GM12878 (cell line): Measurements from ENCODE around the gene CLDN9. TPM values are rescaled to one million over a fixed set of nuclear protein-coding genes. Genes with fewer than 3 reads are reported as not detected.

Experiments used
- ATAC-seq: fragments of 200-7000 bp; cut with Tn5 transposase; 3 replicates; pipeline ENCODE4 v1.9.1; 2020; ENCODE audit warnings: mild to moderate bottlenecking, moderate library complexity
- BruUV-seq: library from RNA; stranded (reverse); fragments of 400-500 nt; replicated peaks from 2 replicates; lab custom pipeline; 2021; lab: Mats Ljungman, UMichigan
- CTCF ChIA-PET: fragments of 300-600 bp; sonication (Branson Sonifier 250); formaldehyde crosslinking; extraction: SDS; loops from one replicate; lab custom pipeline; 2021; ENCODE audit warnings: inconsistent platforms; lab: Yijun Ruan, JAX
- POLR2A ChIA-PET: fragments of 350-600 bp; formaldehyde crosslinking; extraction: SDS; loops from one replicate; lab custom pipeline; 2021; ENCODE audit warnings: inconsistent platforms; lab: Charles Lee
- RAD21 ChIA-PET: fragments of 300-600 bp; sonication (Branson Sonifier 250); formaldehyde crosslinking; loops from one replicate; lab custom pipeline; 2023; ENCODE audit warnings: antibody characterized with exemption; ENCODE audit not compliant: unreplicated experiment; lab: Charles Lee
- SMC1A ChIA-PET: fragments of 300-600 bp; sonication (Branson Sonifier 250); formaldehyde crosslinking; loops from one replicate; lab custom pipeline; 2023; ENCODE audit not compliant: unreplicated experiment, uncharacterized antibody; lab: Charles Lee
- DNase-seq: peaks from one replicate; pipeline ENCODE4 v3.0.0-alpha.2; 2011; ENCODE audit warnings: low read depth, low spot score
- FAIRE-seq: peaks from 3 replicates; lab custom pipeline; 2011; peaks lifted over from hg19 to GRCh38; lab: Jason Lieb, UNC
- H2AFZ ChIP-seq: 2 replicates; pipeline ENCODE4 v1.6.0; 2011; ENCODE audit warnings: low read depth, low read length, control low read depth; ENCODE audit not compliant: control insufficient read depth
- H3K27ac ChIP-seq: 2 replicates; pipeline ENCODE4 v1.5.1; 2011; ENCODE audit warnings: control low read depth; ENCODE audit not compliant: control insufficient read depth, insufficient read depth
- H3K27me3 ChIP-seq, 2 experiments: replicated peaks in 1 of 2; 2 replicates each; pipeline versions ENCODE4 v1.6.0 to v1.6.1; 2011; ENCODE audit warnings: low read length in 1 of 2; ENCODE audit not compliant: control insufficient read depth in 2 of 2, insufficient read depth in 2 of 2
- H3K36me3 ChIP-seq, 2 experiments: 2 replicates each; pipeline ENCODE4 v1.5.1; 2011; ENCODE audit warnings: low read length in 1 of 2; ENCODE audit not compliant: control insufficient read depth in 2 of 2, insufficient read depth in 2 of 2
- H3K4me1 ChIP-seq: 2 replicates; pipeline ENCODE4 v1.6.1; 2011; ENCODE audit warnings: mild to moderate bottlenecking, low read length, moderate library complexity, mixed read lengths; ENCODE audit not compliant: control insufficient read depth, insufficient read depth
- H3K4me2 ChIP-seq: 2 replicates; pipeline ENCODE4 v1.6.0; 2011; ENCODE audit warnings: control low read depth; ENCODE audit not compliant: control insufficient read depth, insufficient read depth
- H3K4me3 ChIP-seq: fragments of 200-600 bp; sonication (generic); 2 replicates; pipeline ENCODE4 v1.5.1; 2016
- H3K79me2 ChIP-seq: 2 replicates; pipeline ENCODE4 v1.6.0; 2011; ENCODE audit warnings: low read length; ENCODE audit not compliant: control insufficient read depth, insufficient read depth
- H3K9ac ChIP-seq: 2 replicates; pipeline ENCODE4 v1.8.0; 2011; ENCODE audit warnings: low read length, control low read depth, mixed read lengths; ENCODE audit not compliant: control insufficient read depth, insufficient read depth
- H3K9me3 ChIP-seq: replicated peaks from 3 replicates; pipeline ENCODE4 v1.5.1; 2011; ENCODE audit warnings: mild to moderate bottlenecking, low read length; ENCODE audit not compliant: control insufficient read depth, insufficient read depth
- H4K20me1 ChIP-seq: 2 replicates; pipeline ENCODE4 v1.6.0; 2011; ENCODE audit not compliant: control insufficient read depth, insufficient read depth
- BCL11A ChIP-seq: IDR thresholded peaks from 2 replicates; pipeline ENCODE4 v1.6.1; 2011; ENCODE audit warnings: low read depth, low read length
- CBFB ChIP-seq: IDR thresholded peaks from 2 replicates; pipeline ENCODE4 v1.6.1; 2016; ENCODE audit warnings: antibody characterized with exemption, low read depth
- CHD2 ChIP-seq: IDR thresholded peaks from 2 replicates; pipeline ENCODE4 v1.6.1; 2011; ENCODE audit warnings: low read depth, low read length, improper control_type of control experiment, borderline replicate concordance
- E2F8 ChIP-seq: fragments of 450-650 bp; IDR thresholded peaks from 2 replicates; pipeline ENCODE4 v1.6.1; 2018; ENCODE audit warnings: mild to moderate bottlenecking, low read depth, moderate library complexity; ENCODE audit not compliant: partially characterized antibody
- EGR1 ChIP-seq, 2 experiments: IDR thresholded peaks; 1 replicate in 1 of 2; 2 replicates in 1 of 2; pipeline ENCODE4 v1.6.1; 2011 to 2012; ENCODE audit warnings: low read depth in 2 of 2, low read length in 2 of 2, borderline replicate concordance in 1 of 2, mild to moderate bottlenecking in 1 of 2, moderate library complexity in 1 of 2
- ETV6 ChIP-seq, 2 experiments: fragments of 450-650 bp in 1 of 2; IDR thresholded peaks in 1 of 2; conservative IDR thresholded peaks in 1 of 2; 2 replicates each; pipeline ENCODE4 v1.6.1; 2014; ENCODE audit warnings: antibody characterized with exemption in 1 of 2, borderline replicate concordance in 1 of 2, low read depth in 1 of 2, mild to moderate bottlenecking in 1 of 2, moderate library complexity in 1 of 2
- FOS ChIP-seq: IDR thresholded peaks from 3 replicates; pipeline ENCODE4 v1.6.1; 2011; ENCODE audit warnings: borderline replicate concordance; ENCODE audit not compliant: insufficient read length; ENCODE audit errors: extremely low read depth
- HDAC6 ChIP-seq: fragments of 200-600 bp; sonication (generic); IDR thresholded peaks from one replicate; pipeline ENCODE4 v1.8.0; 2017; ENCODE audit warnings: antibody characterized with exemption; ENCODE audit not compliant: unreplicated experiment
- KDM1A ChIP-seq: fragments of 200-600 bp; sonication (generic); IDR thresholded peaks from 2 replicates; pipeline ENCODE4 v1.6.1; 2016; ENCODE audit warnings: borderline replicate concordance
- LARP7 ChIP-seq: fragments of 450-650 bp; IDR thresholded peaks from 2 replicates; pipeline ENCODE4 v1.6.1; 2017; ENCODE audit warnings: mild to moderate bottlenecking
- MEF2B ChIP-seq: fragments of 450-650 bp; IDR thresholded peaks from 2 replicates; pipeline ENCODE4 v1.6.1; 2018; ENCODE audit warnings: mild to moderate bottlenecking, moderate library complexity; ENCODE audit not compliant: partially characterized antibody, poor library complexity, severe bottlenecking
- NFXL1 ChIP-seq: fragments of 450-650 bp; IDR thresholded peaks from 2 replicates; pipeline ENCODE4 v1.6.1; 2017; ENCODE audit warnings: antibody characterized with exemption, mild to moderate bottlenecking, borderline replicate concordance
- SMARCA5 ChIP-seq: fragments of 450-650 bp; IDR thresholded peaks from 2 replicates; pipeline ENCODE4 v1.6.1; 2017; ENCODE audit warnings: mild to moderate bottlenecking
- SPI1 ChIP-seq: IDR thresholded peaks from 2 replicates; pipeline ENCODE4 v1.6.1; 2011; ENCODE audit warnings: low read depth, mild to moderate bottlenecking, low read length, moderate library complexity, borderline replicate concordance; ENCODE audit not compliant: insufficient read depth
- TAF1 ChIP-seq: IDR thresholded peaks from 2 replicates; pipeline ENCODE4 v1.6.1; 2011; ENCODE audit warnings: mild to moderate bottlenecking, low read depth, low read length, borderline replicate concordance
- ZBED1 ChIP-seq: IDR thresholded peaks from 2 replicates; pipeline ENCODE4 v1.6.1; 2016; ENCODE audit warnings: borderline replicate concordance
- ZBTB40 ChIP-seq: fragments of 450-650 bp; IDR thresholded peaks from 2 replicates; pipeline ENCODE4 v1.6.1; 2016; ENCODE audit warnings: mild to moderate bottlenecking, moderate library complexity, borderline replicate concordance
- WGBS: methylation state at CpG from one replicate; pipeline ENCODE4 v1.1.6; 2016; ENCODE audit warnings: low lambda C conversion rate; ENCODE audit not compliant: insufficient replicate concordance, insufficient coverage; ENCODE audit errors: missing lambda C conversion rate; 5-methylcytosine and 5-hydroxymethylcytosine counted together
- in situ Hi-C: fragments of 300-500 bp; cut with MboI; formaldehyde crosslinking; loops from 9 replicates; pipeline ENCODE4 v1.14.3; 2018; ENCODE audit warnings: mixed read lengths
- intact Hi-C: fragments of 100-400 bp; cut with micrococcal nuclease; formaldehyde crosslinking; loops from one replicate; pipeline ENCODE4 v1.14.2; 2022; ENCODE audit not compliant: unreplicated experiment
- polyA plus RNA-seq, 11 experiments: library from polyadenylated mRNA; depleted of rRNA in 4 of 11; unstranded in 6 of 11; stranded (reverse) in 5 of 11; fragments of >200 nt; fragmentation: Nextera tagmentation in 4 of 11; fragmentation: Illumina TruSeq in 1 of 11; extraction: Ambion mirVana in 4 of 11; extraction: Trizol in 1 of 11; gene quantifications; 1 replicate in 1 of 11; 2 replicates in 10 of 11; pipeline versions ENCODE4 v1.2.1 to v1.2.3, GENCODE V29; 2011 to 2016; ENCODE audit warnings: inconsistent platforms in 2 of 11, missing spikeins in 2 of 11, low read depth in 1 of 11
- total RNA-seq, 4 experiments: library from RNA; depleted of rRNA in 3 of 4; stranded (reverse); fragments of >200 nt in 3 of 4; fragmentation: Illumina TruSeq in 1 of 4; extraction: Trizol in 1 of 4; gene quantifications; 2 replicates each; pipeline versions ENCODE4 v1.2.1 to v1.2.3, GENCODE V29; 2013 to 2021

Gene CLDN9
- total and polyA plus RNA-seq, 10 of the 15 experiments (the other 5 are each of a cell fraction or from before 2014, with no cell fraction given), result not detected

GRCh38 chr16:2976201-2976600, 36.5 kb upstream of the CLDN9 start:
- ChIA-PET CTCF (no interaction called here), SMC1A (no interaction called here), RAD21 (no interaction called here), POLR2A (no interaction called here)
- DNase-seq (no peak), FAIRE-seq (no peak), ATAC-seq (no peak)
- H3K79me2 ChIP-seq, result peaks cover 11% of the 10 kb centered on the region
- WGBS, result 97% methylated on average over 7 of the region's 7 CpGs
- no peaks in the 10 kb centered on the region for H4K20me1 ChIP-seq
- H3K36me3 ChIP-seq, result peaks cover 4 to 20% of the 10 kb centered on the region in 2 experiments; a peak in 3 of 4 replicates
- H3K4me2 ChIP-seq, result no peak overlapping the region
- H3K9ac ChIP-seq, result no peak overlapping the region
- H3K9me3 ChIP-seq, result no peaks in the 10 kb centered on the region
- H3K27me3 ChIP-seq, result no peaks in the 10 kb centered on the region
- no peak overlapping the region for H2AFZ ChIP-seq
- in situ Hi-C loops (no loop called here), intact Hi-C loops (no loop called here)
- no peak overlapping the region for H3K4me3 ChIP-seq
- no peak overlapping the region for H3K27ac ChIP-seq
- peaks cover 7% of the 10 kb centered on the region for H3K4me1 ChIP-seq
- BruUV-seq, result no TSS peak
- TF ChIP-seq KDM1A (no peak), BCL11A (no peak), E2F8 (no peak), CHD2 (no peak), ETV6 (conservative IDR thresholded peaks at IDR 0.05 in 1 of 2, IDR thresholded peaks at IDR 0.05 in 1 of 2; ENCODE audit: borderline replicate concordance in 1 of 2, low read depth in 1 of 2) (no peak), ZBTB40 (no peak), HDAC6 (no peak), NFXL1 (no peak), LARP7 (no peak), CBFB (no peak), FOS (no peak), ZBED1 (no peak), EGR1 (IDR thresholded peaks at IDR 0.05; ENCODE audit: borderline replicate concordance in 1 of 2, low read depth in 2 of 2, low read length in 2 of 2) (no peak), SPI1 (no peak), MEF2B (no peak), SMARCA5 (no peak), TAF1 (no peak)
